Measurements from ENCODE around the gene CENPX. TPM values are rescaled to one million over a fixed set of nuclear protein-coding genes. Genes with fewer than 3 reads are reported as not detected.

CENPX gene
- total and polyA plus RNA-seq, 7 donors = 78.4 to 273 (median 164) TPM

DNA sequence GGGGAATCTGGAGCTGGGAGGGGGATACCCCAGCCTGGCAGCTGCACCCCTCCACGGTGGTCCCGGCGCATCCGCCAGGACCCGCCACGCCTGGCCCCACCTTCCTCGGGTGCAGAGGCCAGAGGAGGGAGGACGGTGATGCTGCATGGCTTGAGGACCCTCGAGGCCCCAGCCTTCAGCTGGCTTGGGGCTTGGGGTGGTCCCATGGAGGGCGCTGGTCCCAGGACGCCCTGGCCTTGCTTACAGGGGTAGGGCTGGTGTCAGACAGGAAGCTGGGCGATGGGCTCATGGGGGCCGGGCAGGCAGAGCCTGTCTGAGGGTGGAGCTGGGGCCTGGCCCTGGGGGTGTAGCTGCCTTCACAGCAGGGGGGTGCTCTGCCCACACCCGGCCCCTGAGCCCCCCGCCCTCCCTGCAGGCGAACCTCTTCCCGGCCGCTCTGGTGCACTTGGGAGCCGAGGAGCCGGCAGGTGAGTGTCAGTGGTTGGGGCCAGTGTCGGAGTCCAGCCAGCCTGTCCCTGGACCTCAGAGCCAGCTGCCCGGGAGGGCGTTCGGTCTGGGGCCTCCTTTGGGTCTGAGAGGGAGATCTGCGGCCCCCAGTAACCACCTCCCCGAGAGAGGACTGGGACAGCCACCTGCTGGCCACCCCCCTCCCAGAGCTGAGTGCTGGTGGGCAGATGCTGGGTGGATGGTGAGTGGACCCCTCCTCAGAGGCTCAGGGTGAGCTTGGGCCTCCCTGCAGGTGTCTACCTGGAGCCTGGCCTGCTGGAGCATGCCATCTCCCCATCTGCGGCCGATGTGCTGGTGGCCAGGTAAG lies 6.4 kb downstream of the CENPX start:
- H3K27ac ChIP-seq = no peak overlapping the region
- peaks cover 0 to 18% (median 0%) of the 10 kb centered on the region in 4 donors for H3K36me3 ChIP-seq
- TF ChIP-seq EP300 (IDR thresholded peaks at IDR 0.05) (no peak), POLR2AphosphoS5 (IDR thresholded peaks at IDR 0.05) (no peak), POLR2A (IDR thresholded peaks at IDR 0.05) (no peak)
- TF ChIP-seq, protein P1, sequence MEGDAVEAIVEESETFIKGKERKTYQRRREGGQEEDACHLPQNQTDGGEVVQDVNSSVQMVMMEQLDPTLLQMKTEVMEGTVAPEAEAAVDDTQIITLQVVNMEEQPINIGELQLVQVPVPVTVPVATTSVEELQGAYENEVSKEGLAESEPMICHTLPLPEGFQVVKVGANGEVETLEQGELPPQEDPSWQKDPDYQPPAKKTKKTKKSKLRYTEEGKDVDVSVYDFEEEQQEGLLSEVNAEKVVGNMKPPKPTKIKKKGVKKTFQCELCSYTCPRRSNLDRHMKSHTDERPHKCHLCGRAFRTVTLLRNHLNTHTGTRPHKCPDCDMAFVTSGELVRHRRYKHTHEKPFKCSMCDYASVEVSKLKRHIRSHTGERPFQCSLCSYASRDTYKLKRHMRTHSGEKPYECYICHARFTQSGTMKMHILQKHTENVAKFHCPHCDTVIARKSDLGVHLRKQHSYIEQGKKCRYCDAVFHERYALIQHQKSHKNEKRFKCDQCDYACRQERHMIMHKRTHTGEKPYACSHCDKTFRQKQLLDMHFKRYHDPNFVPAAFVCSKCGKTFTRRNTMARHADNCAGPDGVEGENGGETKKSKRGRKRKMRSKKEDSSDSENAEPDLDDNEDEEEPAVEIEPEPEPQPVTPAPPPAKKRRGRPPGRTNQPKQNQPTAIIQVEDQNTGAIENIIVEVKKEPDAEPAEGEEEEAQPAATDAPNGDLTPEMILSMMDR (IDR thresholded peaks at IDR 0.05) = no peak
- no peaks in the 10 kb centered on the region for H3K9me3 ChIP-seq
- intact Hi-C loops (cut with DNase I) = no loop called here
- H3K4me3 ChIP-seq = no peak overlapping the region
- 87 to 88% methylated on average over 28 of the region's 28 CpGs for WGBS, 2 donors
- no peak for DNase-seq
- H3K4me1 ChIP-seq = peaks cover 3 to 39% (median 33%) of the 10 kb centered on the region in 4 donors
- H3K27me3 ChIP-seq = no peaks in the 10 kb centered on the region

DNA sequence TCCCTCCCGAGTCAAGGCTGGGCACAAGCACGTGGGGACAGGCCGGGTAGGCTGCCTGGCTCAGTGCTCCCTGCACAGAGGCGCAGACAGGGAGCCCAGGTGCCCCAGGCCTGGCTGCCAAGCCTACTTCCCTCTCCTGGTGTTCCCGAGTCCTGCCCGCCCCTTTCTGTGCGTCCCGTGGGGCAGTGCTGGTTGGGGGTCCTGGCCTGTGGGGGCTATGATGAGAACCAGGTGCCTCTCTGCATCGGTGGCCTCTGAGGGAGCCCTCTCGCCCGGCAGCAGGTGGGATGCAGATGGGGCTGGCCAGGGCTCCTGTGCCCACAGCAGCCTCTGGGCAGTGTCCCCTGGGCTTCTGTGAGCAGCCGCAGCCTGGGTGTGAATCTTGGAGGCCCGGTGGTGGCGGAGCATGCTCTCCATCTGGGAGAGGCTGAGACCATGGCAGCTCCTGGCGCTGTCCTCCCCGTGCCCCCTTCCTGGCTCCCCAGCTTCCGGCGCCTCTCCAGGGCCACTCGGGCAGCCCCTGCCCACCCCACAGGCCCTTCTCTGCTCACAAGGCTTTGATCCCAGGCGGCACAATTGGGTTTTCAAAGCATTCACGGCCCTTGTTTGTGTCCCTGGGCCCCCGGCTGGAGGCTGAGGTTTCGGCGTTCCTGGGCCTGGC lies 7.2 kb downstream of the CENPX start:
- H3K4me3 ChIP-seq = no peak overlapping the region
- intact Hi-C loops (cut with DNase I) = no loop called here
- H3K27me3 ChIP-seq = no peaks in the 10 kb centered on the region
- no peak for TF ChIP-seq POLR2A (IDR thresholded peaks at IDR 0.05)
- no peak for TF ChIP-seq EP300 (IDR thresholded peaks at IDR 0.05)
- TF ChIP-seq, protein P1 (IDR thresholded peaks at IDR 0.05) = no peak
- no peak for TF ChIP-seq POLR2AphosphoS5 (IDR thresholded peaks at IDR 0.05)
- peaks cover 3 to 33% (median 26%) of the 10 kb centered on the region in 4 donors for H3K4me1 ChIP-seq
- H3K9me3 ChIP-seq = no peaks in the 10 kb centered on the region
- WGBS, 2 donors = 83 to 85% methylated on average over 24 of the region's 24 CpGs
- DNase-seq = no peak
- H3K27ac ChIP-seq = no peak overlapping the region
- peaks cover 0 to 18% (median 0%) of the 10 kb centered on the region in 4 donors for H3K36me3 ChIP-seq

DNA sequence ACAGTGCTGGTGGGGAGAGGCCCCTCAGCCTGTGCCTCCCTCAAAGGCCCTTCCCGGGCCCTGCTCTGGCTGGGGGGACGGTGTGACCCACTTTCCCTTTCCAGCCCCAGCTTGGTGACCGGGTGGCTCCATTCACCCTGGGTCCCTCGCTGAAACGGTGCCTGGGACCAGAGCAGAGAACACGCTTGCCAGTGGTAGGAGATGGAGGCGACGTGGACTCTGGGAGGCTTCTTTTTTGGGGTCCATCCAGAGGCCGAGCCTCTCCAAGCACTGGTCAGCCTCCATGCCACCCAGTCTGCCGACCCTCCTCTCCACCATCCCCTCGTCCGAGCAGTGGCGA lies 7.7 kb downstream of the CENPX start:
- H3K4me3 ChIP-seq = no peak overlapping the region
- intact Hi-C loops (cut with DNase I) = no loop called here
- WGBS, 2 donors = 86 to 87% methylated on average over 13 of the region's 13 CpGs
- H3K27ac ChIP-seq = no peak overlapping the region
- no peak for DNase-seq
- H3K36me3 ChIP-seq = peaks cover 0 to 18% (median 0%) of the 10 kb centered on the region in 4 donors
- TF ChIP-seq, protein P1 (IDR thresholded peaks at IDR 0.05) = no peak
- no peak for TF ChIP-seq POLR2AphosphoS5 (IDR thresholded peaks at IDR 0.05)
- TF ChIP-seq POLR2A (IDR thresholded peaks at IDR 0.05) = no peak
- no peak for TF ChIP-seq EP300 (IDR thresholded peaks at IDR 0.05)
- no peaks in the 10 kb centered on the region for H3K9me3 ChIP-seq
- H3K4me1 ChIP-seq = peaks cover 3 to 30% (median 24%) of the 10 kb centered on the region in 4 donors
- no peaks in the 10 kb centered on the region for H3K27me3 ChIP-seq

DNA sequence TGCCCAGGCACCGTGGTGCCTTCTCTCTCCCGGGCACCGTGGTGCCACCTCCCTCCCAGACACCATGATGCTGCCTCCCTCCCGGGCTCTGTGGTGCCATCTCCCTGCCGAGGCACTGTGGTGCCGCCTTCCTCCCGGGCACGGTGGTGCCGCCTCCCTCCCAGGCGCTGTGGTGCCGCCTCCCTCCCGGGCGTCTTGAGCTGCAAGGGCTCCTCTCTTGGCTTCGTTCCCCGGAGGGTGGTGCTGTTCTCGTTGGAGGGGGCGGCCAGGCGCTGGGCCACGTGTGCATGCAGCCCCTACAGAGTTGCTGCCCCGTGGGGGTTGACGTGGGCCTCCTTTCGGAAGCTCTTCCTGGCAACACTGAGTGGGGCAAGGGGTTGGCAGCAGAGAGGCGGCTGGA lies 8.2 kb downstream of the CENPX start:
- WGBS, 2 donors = 32 to 83% methylated on average over 23 of the region's 23 CpGs
- H3K36me3 ChIP-seq = peaks cover 0 to 19% (median 0%) of the 10 kb centered on the region in 4 donors
- no peak overlapping the region for H3K4me3 ChIP-seq
- DNase-seq = no peak
- no peaks in the 10 kb centered on the region for H3K9me3 ChIP-seq
- intact Hi-C loops (cut with DNase I) = no loop called here
- H3K27ac ChIP-seq = peak overlapping the region in 3 of 4 donors; percentile 87 to 90 (median 89)
- H3K4me1 ChIP-seq = peaks cover 3 to 28% (median 24%) of the 10 kb centered on the region in 4 donors
- TF ChIP-seq, protein P1 (IDR thresholded peaks at IDR 0.05) = no peak
- TF ChIP-seq EP300 (IDR thresholded peaks at IDR 0.05) (no peak), POLR2A (IDR thresholded peaks at IDR 0.05) (no peak), POLR2AphosphoS5 (IDR thresholded peaks at IDR 0.05) (no peak)
- H3K27me3 ChIP-seq = no peaks in the 10 kb centered on the region
